Measurements from ENCODE around the gene PRKD1.

DNA sequence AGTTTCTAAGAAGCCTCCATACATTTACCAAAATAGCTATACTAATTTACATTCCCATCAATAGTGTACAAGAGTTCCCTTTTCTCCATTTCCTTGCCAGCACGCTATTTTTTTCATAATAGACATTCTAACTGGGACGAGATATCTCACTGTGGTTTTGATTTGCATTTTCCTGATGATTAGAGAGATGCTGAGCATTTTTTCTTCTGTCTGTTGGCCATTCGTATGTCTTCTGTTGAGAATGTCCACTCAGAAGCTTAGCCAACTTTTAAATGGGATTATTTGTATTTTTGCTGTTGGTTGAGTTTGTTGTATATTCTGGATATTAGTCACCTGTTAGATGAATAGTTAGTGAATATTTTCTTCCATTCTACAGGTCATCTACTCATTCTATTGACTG lies 144.1 kb downstream of the PRKD1 start:
- TF ChIP-seq, protein P1, sequence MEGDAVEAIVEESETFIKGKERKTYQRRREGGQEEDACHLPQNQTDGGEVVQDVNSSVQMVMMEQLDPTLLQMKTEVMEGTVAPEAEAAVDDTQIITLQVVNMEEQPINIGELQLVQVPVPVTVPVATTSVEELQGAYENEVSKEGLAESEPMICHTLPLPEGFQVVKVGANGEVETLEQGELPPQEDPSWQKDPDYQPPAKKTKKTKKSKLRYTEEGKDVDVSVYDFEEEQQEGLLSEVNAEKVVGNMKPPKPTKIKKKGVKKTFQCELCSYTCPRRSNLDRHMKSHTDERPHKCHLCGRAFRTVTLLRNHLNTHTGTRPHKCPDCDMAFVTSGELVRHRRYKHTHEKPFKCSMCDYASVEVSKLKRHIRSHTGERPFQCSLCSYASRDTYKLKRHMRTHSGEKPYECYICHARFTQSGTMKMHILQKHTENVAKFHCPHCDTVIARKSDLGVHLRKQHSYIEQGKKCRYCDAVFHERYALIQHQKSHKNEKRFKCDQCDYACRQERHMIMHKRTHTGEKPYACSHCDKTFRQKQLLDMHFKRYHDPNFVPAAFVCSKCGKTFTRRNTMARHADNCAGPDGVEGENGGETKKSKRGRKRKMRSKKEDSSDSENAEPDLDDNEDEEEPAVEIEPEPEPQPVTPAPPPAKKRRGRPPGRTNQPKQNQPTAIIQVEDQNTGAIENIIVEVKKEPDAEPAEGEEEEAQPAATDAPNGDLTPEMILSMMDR (conservative IDR thresholded peaks at IDR 0.05; ENCODE audit: low read depth, low read length) = no peak
- TF ChIP-seq EZH2 (IDR thresholded peaks at IDR 0.05; ENCODE audit: low read length, unreplicated experiment) (no peak), EZH2phosphoT487 (IDR thresholded peaks at IDR 0.05; ENCODE audit: borderline replicate concordance, low read length) (no peak)
